COLO829 (cell line): ENCODE results near the gene RBM7.

ENCODE experiments used
- DNase-seq: peaks from one replicate; pipeline ENCODE4 v3.0.0; 2012; ENCODE audit warnings: low spot score

RBM7 gene

DNA sequence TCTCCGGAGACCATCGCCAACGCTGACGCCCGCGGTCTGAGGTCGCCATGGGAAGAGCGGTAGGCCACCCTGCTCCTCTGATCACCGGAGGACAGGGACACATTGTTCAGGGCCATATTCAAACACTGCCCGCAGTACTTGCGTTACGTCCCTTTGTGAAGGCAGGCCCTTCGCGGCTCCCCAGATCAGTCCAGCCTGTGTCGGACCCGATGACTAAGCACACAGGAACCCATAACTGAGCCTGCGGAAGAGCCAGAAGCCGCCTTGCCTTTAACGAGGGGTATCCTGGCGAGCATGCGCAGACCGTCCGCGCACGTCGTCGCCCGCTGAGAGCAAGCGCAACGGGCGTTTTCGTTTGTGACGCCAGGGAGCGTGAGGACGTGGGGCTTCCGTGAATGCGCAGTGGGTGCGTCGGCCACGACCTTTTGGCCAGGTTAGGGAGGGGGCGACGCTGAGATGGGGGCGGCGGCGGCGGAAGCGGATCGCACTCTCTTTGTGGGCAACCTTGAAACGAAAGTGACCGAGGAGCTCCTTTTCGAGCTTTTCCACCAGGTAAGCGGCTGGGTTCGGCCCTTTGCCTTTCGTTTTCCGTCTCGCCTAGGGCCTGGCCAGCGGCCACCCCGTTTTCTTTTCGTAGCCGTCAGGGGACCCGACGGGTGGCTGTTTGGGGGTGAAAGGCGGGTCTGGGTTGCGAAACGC is at the start of gene RBM7, which contains the start of gene C11orf71:
TSS of gene RBM7 (plus strand) at position 451 of the 699 bp plus-strand sequence. CDS start at position 457, 6 bp downstream.
TSS of gene C11orf71 (minus strand) at position 296 of the 699 bp plus-strand sequence. CDS start at position 116, 180 bp downstream.
- peak; percentile 94 for DNase-seq

GRCh38 chr11:114353443-114353842 is 47.0 kb upstream of the RBM7 start:
- DNase-seq = no peak

GRCh38 chr11:114354076-114354475 is 46.4 kb upstream of the RBM7 start:
- DNase-seq = peak; percentile 23

DNA sequence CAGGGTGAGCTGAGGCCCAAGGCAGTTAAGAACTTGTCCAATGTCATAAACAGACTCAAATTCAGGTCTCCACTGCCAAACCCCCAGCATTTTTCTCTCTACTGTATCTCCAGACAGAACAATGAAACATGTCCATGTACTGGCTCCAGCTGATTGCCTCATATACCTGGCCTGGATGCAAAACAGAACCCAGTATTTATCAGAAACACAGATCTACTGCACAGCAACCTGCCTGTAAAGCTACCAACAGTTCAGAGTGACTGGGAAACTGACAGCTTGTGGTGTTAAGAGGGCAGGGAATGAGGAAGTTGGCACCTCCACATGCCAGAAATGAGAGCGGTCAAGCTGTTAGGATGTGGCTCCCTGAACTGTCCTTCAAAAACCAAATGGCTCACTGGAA is 41.8 kb upstream of the RBM7 start:
- no peak for DNase-seq

DNA sequence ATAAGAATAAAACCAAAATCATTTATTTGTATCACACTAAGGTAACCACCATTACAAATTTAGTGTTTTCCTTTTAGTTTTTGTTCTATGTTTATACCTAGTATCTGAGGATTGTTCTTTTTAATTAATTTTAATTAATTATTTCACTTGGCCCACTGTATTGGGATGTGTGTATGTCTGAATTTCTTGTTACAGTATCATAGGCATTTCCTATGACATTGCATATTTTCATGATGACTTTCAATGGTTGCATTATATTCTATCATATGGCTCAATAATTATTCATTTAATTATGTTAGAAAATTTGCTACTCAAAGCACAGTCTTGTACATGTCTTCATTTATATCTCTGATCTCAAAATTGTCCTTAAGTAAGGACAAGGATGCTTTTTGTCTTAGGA is 41.1 kb upstream of the RBM7 start:
- DNase-seq = peak; percentile 7

GRCh38 chr11:114362326-114362725 is 38.1 kb upstream of the RBM7 start:
- no peak for DNase-seq

DNA sequence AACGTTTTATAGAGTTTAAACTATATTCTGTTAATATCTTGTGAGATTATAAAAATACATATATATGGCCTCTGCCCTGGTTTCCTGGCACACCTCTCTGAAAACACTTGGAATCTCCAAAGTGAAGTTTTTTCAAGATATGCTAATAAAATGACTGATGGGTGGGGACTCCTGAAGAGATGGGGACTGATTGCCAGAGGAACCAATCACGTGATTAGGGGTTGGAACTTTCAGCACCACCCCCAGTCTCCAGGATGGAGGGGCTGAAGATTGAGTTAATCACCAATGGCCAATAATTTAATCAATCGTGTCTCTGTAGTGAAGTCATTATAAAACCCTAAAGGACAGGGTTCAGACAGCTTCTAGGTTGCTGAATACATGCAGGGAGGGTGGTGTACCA is 37.5 kb upstream of the RBM7 start:
- no peak for DNase-seq

- DNase-seq = no peak
Observed at GRCh38 chr11:114366331-114367243, 33.9 kb upstream of the RBM7 start.

DNA sequence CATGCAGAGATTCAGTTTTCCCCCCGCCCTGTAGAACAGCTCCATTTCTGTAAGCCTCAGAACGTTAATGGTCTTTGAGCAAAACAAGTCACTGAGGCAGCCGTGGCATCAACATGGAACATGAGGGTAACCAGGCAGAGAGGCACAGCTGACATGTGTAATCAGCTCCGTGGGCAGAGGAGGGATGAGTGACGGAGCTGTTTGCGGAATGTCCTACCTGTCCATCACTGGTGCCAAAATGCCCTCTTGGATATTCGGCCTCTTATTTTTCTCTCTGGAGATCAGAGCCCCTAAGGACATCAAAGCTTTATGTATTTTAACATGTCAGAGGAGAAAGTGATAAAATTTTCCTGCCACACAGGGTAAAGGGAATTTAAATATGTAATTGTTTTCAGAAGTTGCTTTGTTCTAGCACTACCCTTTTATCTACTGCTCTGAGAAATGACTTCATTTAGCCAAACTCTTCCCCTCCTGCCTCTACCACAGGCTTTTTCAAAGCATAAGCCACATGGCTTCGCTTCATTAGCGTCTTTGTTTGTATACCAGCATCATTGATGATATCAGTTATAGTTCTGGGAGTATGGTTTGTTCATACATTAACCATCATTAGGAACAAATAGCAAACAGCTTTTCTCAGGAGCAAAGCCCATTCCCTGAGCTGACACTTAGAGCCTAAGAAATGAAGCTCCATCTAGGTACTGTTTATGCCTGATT is 33.1 kb upstream of the RBM7 start:
- DNase-seq = no peak

DNA sequence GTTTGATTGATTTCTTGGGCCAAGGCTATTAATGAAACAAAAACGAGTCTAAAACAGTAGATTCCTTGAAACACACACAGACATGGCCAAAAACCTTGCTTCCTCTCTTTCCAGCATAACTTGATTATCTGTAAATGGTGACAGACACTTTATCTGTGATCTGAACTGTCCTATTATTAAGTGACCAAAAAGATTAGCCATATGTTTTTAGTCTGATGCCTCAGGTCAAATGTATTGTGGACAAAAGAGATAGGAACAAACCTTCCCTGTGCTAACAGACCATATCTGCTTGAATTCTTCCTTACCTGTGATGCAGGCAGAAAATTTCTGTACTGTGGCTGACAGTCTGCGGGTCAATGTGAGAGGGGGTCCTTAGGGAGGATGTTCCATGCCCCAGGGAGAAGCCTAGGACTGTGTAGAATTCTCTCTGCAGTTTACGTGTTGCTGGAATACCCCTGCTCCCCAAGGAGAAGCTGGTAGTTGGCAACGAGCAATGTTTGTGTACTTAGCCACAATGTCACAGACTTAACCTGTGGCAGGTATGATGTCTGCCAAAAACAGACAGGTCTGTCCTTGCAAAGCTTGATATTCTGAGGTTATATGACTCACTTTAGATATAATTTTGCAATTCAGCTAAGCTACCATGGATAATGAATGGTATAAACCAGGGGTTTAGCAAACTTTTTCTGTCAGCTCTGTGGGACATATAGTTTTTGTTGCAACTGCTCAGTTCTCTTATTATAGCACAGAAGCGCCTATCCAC is 31.4 kb upstream of the RBM7 start:
- DNase-seq = no peak

- no peak for DNase-seq
Observed at GRCh38 chr11:114375052-114375451, 25.4 kb upstream of the RBM7 start.

GRCh38 chr11:114377612-114378267 is 22.7 kb upstream of the RBM7 start:
- DNase-seq = no peak

GRCh38 chr11:114379394-114380069 is 20.9 kb upstream of the RBM7 start:
- DNase-seq = no peak

- DNase-seq = no peak
Observed at GRCh38 chr11:114382509-114382908, 18.0 kb upstream of the RBM7 start.

GRCh38 chr11:114384487-114384886 is 16.0 kb upstream of the RBM7 start:
- DNase-seq = no peak

DNA sequence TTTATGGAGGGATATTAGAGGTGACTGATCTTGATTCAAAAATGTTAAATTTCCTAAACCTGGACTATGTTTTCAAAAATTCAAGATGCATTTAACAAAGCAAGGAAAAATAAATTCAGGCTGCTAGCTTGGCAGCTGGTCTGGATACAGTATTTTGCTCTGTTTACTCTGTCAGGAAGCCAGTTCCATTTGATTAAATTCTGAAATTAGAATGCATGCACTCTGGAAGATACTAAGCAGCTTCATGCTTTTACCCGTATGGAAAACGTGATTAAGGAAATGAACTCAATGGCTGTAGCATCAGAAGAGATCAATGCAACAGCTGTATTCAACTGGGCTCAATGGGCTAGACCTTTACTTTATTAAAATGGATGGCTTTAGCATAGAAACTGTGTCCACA is 14.3 kb upstream of the RBM7 start:
- DNase-seq = no peak

GRCh38 chr11:114386545-114386944 is 13.9 kb upstream of the RBM7 start:
- no peak for DNase-seq

DNA sequence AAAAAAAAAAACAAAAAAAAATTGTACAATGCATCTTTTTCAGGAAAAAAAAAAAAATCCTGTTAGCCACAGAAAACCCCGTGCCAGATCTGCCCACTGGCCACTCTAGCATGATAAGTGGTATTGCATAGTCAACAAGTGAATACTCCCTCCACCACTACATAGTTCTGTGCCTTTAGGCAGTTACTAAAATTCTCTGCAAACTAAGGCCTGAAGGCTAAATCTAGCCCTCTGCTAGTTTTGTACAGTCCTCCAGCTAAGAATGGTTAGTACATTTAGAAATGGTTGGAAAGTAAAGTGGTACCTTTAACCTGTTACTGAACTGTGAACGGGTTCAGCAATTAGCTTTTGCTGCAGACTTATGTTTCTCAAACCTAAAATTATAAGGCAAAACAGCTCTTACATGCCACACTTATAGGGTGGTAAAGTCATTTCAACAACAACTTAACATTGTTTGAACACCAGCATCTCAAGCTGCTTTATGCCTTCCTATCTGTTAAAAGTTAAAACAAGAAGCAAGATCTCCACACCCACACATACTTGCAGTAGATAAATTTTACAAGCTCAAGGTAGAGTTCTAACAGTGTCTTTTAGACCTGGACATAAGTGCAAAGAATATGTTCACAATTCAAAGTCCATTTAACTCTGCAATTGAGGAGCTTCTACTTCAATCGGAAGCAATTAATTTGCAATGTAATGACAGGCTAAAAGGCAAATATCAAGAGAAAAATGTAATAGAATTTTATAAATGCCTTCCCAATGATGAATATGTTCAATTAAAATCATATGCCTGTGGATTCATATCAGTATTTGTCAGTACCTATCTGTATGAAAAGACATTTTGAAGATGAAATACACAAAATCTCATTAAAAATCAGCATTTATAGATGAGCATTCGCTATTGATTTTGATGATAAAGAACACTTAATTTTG is 7.5 kb upstream of the RBM7 start:
- no peak for DNase-seq

- DNase-seq = no peak
Observed at GRCh38 chr11:114395736-114396135, 4.7 kb upstream of the RBM7 start.
